ENCODE results near the gene ANXA4.
A peak's percentile ranks its signal among the peaks of the same experiment; 100 is the strongest.
"Not testable (repeated sequence)": the region's sequence is repeated elsewhere in the genome, so short reads cannot be mapped to it uniquely, and the experiment has no call there.

ANXA4 gene

GRCh38 chr2:69714539-69715220 lies 27.3 kb upstream of the ANXA4 start:
- not testable (repeated sequence) for H3K27ac ChIP-seq
- TF ChIP-seq CTCF (conservative IDR thresholded peaks at IDR 0.05), result peak; percentile 78

DNA sequence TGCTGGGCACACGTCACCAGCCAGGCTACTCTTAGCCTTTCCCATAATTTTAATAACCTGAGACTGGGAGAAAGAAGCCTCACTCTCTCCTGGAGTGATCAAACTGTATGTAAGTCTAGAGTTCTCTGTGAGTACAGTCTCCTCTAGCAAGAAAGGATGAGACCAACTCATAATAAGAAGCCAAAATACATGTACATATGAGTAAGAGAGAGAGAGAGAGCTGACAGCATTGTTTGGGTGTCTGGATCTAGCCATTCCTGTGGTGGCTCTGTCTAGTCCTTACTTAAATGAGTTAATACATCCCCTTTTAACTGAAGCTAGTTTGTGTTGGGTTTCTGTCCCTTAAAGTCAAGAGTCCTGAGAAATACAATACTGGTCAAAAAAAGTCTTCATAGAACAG lies 26.0 kb upstream of the ANXA4 start:
- TF ChIP-seq CTCF (conservative IDR thresholded peaks at IDR 0.05), result no peak
- no peak overlapping the region for H3K27ac ChIP-seq

GRCh38 chr2:69716555-69717120 lies 25.3 kb upstream of the ANXA4 start:
- no peak for TF ChIP-seq CTCF (conservative IDR thresholded peaks at IDR 0.05)
- no peak overlapping the region for H3K27ac ChIP-seq

- TF ChIP-seq CTCF (conservative IDR thresholded peaks at IDR 0.05), result no peak
- no peak overlapping the region for H3K27ac ChIP-seq
Measured at GRCh38 chr2:69717186-69717585, 24.7 kb upstream of the ANXA4 start.

- no peak for TF ChIP-seq CTCF (conservative IDR thresholded peaks at IDR 0.05)
- H3K27ac ChIP-seq, result no peak overlapping the region
Measured at GRCh38 chr2:69717861-69718273, 24.1 kb upstream of the ANXA4 start.

GRCh38 chr2:69718338-69718965 lies 23.5 kb upstream of the ANXA4 start:
- no peak for TF ChIP-seq CTCF (conservative IDR thresholded peaks at IDR 0.05)
- H3K27ac ChIP-seq, result no peak overlapping the region

- H3K27ac ChIP-seq, result no peak overlapping the region
Measured at GRCh38 chr2:69720404-69720803, 21.5 kb upstream of the ANXA4 start.

More at GRCh38 chr2:69720404-69720803, 21.5 kb upstream of the ANXA4 start:
- peak; percentile 50 for TF ChIP-seq CTCF (conservative IDR thresholded peaks at IDR 0.05)

All from VCaP (cell line).